ENCODE measurements around the gene UBE2E1. TPM values are rescaled to one million over a fixed set of nuclear protein-coding genes. Genes with fewer than 3 reads are reported as not detected.

UBE2E1 gene
- total RNA-seq, 1 donor from 2014 or later, result 124 TPM

DNA sequence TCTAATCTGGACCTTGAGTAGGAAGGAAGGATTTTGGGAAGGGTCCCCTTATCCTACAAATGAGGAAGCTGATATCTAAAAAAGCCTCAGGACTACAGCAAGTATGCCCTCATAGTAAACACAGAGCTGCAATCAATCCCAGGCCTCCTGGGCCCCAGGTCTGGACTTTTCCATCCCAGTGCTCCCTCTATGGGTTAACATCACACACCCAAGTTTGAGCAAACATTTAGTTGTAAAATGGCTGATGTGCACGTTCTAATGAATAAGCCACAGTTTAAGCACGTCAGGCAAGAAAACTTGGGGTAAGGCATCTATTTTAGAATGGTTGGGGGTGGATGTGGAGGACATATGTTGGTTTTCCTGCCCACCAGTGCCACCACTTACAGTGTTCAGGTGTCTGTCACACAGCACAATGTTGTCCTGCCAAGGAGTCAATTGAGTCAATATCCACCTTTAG is 44.3 kb upstream of the UBE2E1 start:
- Histone ChIP-seq H3K4me1 (peaks cover 5% of the 10 kb centered on the region), H3K9me3 (no peaks in the 10 kb centered on the region), H3K27me3 (no peaks in the 10 kb centered on the region), H3K36me3 (no peaks in the 10 kb centered on the region), H3K27ac (no peak overlapping the region), H3K4me3 (no peak overlapping the region)
- DNase-seq (ENCODE audit: extremely low spot score in 2 of 2), result no peak
- intact Hi-C loops (cut with DNase I), result no loop called here
- TF ChIP-seq POLR2A (IDR thresholded peaks at IDR 0.05) (no peak), POLR2AphosphoS5 (IDR thresholded peaks at IDR 0.05; ENCODE audit: insufficient read depth in 1 of 2, low read depth in 1 of 2) (no peak)
- TF ChIP-seq, protein P1, sequence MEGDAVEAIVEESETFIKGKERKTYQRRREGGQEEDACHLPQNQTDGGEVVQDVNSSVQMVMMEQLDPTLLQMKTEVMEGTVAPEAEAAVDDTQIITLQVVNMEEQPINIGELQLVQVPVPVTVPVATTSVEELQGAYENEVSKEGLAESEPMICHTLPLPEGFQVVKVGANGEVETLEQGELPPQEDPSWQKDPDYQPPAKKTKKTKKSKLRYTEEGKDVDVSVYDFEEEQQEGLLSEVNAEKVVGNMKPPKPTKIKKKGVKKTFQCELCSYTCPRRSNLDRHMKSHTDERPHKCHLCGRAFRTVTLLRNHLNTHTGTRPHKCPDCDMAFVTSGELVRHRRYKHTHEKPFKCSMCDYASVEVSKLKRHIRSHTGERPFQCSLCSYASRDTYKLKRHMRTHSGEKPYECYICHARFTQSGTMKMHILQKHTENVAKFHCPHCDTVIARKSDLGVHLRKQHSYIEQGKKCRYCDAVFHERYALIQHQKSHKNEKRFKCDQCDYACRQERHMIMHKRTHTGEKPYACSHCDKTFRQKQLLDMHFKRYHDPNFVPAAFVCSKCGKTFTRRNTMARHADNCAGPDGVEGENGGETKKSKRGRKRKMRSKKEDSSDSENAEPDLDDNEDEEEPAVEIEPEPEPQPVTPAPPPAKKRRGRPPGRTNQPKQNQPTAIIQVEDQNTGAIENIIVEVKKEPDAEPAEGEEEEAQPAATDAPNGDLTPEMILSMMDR (IDR thresholded peaks at IDR 0.05), result no peak

GRCh38 chr3:23762214-23762613 is 43.5 kb upstream of the UBE2E1 start:
- Histone ChIP-seq H3K27me3 (no peaks in the 10 kb centered on the region), H3K4me1 (peaks cover 5% of the 10 kb centered on the region), H3K27ac (peak overlapping the region; percentile 41), H3K9me3 (no peaks in the 10 kb centered on the region), H3K36me3 (no peaks in the 10 kb centered on the region), H3K4me3 (no peak overlapping the region)
- TF ChIP-seq POLR2AphosphoS5 (IDR thresholded peaks at IDR 0.05; ENCODE audit: insufficient read depth in 1 of 2, low read depth in 1 of 2) (no peak), POLR2A (IDR thresholded peaks at IDR 0.05) (no peak)
- TF ChIP-seq, protein P1 (IDR thresholded peaks at IDR 0.05), result no peak
- DNase-seq (ENCODE audit: extremely low spot score in 2 of 2), result no peak
- intact Hi-C loops (cut with DNase I), result no loop called here

DNA sequence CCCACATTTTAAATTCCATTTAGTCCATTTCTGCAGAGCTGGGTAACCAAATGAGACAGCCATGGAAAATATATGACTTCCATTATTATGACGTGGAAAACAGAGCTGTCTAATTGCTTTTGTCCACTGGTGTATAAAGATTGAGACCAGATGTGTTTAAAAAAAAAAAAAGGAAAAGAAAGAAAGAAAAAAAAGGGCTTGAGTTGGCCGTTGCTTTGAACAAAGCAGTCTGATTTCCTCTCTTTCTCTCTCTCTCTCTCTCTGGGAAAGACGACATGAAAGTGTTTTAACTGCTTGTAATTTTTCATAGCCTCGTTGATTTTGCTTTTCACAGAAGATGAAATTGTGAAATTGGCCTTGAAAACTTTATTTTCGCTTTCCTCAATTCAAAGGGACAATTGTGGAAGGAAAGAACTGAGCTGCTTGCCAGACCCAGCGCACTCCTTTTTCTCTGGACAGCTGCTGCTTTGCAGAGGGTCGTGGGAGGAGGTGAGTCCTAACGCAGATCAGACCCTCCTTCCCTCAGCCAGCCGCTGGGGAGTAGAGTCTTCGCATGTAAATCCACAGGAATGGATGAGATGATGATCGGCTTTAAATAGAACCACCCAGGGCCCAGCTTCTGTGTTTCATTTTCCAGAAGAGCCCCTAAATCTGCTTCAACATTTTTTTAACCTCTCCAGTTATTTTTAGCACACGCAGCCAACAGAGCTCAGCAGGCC is 42.8 kb upstream of the UBE2E1 start:
- Histone ChIP-seq H3K4me1 (peaks cover 5% of the 10 kb centered on the region), H3K36me3 (no peaks in the 10 kb centered on the region), H3K4me3 (peak overlapping the region; percentile 24 to 43), H3K27ac (peak overlapping the region; percentile 65), H3K9me3 (no peaks in the 10 kb centered on the region), H3K27me3 (no peaks in the 10 kb centered on the region)
- intact Hi-C loops (cut with DNase I), result no loop called here
- DNase-seq (ENCODE audit: extremely low spot score in 2 of 2), result no peak
- TF ChIP-seq POLR2A (IDR thresholded peaks at IDR 0.05) (no peak), POLR2AphosphoS5 (IDR thresholded peaks at IDR 0.05; ENCODE audit: insufficient read depth in 1 of 2, low read depth in 1 of 2) (no peak)
- TF ChIP-seq, protein P1 (IDR thresholded peaks at IDR 0.05), result no peak

DNA sequence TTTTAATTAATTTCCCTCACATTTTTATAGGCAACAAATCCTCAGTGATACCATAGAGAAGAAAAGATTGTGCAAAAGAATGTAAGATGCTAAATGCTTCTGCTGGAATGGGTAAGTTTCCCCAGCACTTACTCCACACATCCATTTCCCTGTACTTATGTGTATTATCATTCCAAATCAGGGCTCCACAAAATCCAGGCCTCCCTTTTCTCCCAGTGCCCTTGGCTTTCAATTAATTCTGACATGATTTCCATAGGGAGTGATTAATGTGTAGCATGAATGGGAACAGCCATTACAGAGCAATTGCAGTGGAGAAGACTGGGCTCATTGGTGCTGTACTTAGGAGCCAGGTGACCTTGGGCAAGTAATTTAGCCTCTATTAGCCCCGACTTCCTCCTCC is 41.3 kb upstream of the UBE2E1 start:
- TF ChIP-seq, protein P1 (IDR thresholded peaks at IDR 0.05), result no peak
- TF ChIP-seq POLR2A (IDR thresholded peaks at IDR 0.05), result no peak
- TF ChIP-seq POLR2AphosphoS5 (IDR thresholded peaks at IDR 0.05; ENCODE audit: insufficient read depth in 1 of 2, low read depth in 1 of 2), result no peak
- no peaks in the 10 kb centered on the region for H3K36me3 ChIP-seq

DNA sequence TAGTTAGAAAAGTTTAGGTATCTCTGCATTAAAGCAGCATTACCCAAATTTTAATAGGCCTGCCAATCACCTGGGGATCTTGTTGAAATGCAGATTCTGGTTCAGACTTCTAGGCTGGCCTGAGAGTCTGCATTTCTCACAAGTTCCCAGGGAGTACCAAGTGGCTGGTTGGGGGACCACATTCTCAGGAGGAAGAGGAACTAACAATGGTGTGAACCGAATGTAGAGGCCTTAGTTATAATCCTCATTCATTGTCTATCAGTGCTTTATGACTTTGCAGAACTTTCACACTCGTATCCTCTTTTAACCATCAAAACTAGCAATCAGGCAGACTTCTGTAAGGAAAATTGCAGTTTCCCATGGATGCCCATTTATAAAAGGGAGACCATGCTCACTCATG is 38.2 kb upstream of the UBE2E1 start:
- H3K27me3 ChIP-seq, result no peaks in the 10 kb centered on the region
- intact Hi-C loops (cut with DNase I), result no loop called here
- H3K4me3 ChIP-seq, result no peak overlapping the region
- H3K9me3 ChIP-seq, result no peaks in the 10 kb centered on the region
- H3K27ac ChIP-seq, result no peak overlapping the region
- H3K36me3 ChIP-seq, result no peaks in the 10 kb centered on the region
- TF ChIP-seq, protein P1 (IDR thresholded peaks at IDR 0.05), result no peak
- no peak for TF ChIP-seq POLR2A (IDR thresholded peaks at IDR 0.05)
- TF ChIP-seq POLR2AphosphoS5 (IDR thresholded peaks at IDR 0.05; ENCODE audit: insufficient read depth in 1 of 2, low read depth in 1 of 2), result no peak
- DNase-seq (ENCODE audit: extremely low spot score in 2 of 2), result no peak
- peaks cover under 1% of the 10 kb centered on the region for H3K4me1 ChIP-seq

More for the DNA sequence above, 41.3 kb upstream of the UBE2E1 start:
- DNase-seq (ENCODE audit: extremely low spot score in 2 of 2), result no peak
- H3K27me3 ChIP-seq, result no peaks in the 10 kb centered on the region
- no peak overlapping the region for H3K27ac ChIP-seq
- H3K4me1 ChIP-seq, result peaks cover 5% of the 10 kb centered on the region
- H3K4me3 ChIP-seq, result no peak overlapping the region
- no peaks in the 10 kb centered on the region for H3K9me3 ChIP-seq
- intact Hi-C loops (cut with DNase I), result no loop called here
